Measurements from ENCODE around the gene ABCC4.

DNA sequence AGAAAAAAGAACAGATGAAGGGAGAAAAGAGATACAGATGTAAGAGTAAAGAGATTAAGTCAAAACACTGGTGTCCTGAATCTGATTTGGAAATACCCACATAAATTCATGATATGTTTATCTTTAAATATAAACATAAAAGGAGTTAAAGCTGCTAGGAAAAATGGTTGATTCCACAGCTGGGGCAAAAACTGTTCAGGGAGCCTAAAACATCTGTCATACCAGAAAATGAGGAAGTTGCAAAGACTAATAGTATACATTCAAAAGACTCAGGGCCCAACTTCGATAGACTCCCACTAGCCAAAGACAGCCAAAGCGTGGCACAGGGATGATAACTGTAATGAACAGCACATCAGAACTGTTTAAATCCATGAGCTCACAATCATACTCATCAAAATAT is 62.0 kb downstream of the ABCC4 start:
- no peak for TF ChIP-seq POLR2AphosphoS5 (IDR thresholded peaks at IDR 0.05)
- TF ChIP-seq, protein P1, sequence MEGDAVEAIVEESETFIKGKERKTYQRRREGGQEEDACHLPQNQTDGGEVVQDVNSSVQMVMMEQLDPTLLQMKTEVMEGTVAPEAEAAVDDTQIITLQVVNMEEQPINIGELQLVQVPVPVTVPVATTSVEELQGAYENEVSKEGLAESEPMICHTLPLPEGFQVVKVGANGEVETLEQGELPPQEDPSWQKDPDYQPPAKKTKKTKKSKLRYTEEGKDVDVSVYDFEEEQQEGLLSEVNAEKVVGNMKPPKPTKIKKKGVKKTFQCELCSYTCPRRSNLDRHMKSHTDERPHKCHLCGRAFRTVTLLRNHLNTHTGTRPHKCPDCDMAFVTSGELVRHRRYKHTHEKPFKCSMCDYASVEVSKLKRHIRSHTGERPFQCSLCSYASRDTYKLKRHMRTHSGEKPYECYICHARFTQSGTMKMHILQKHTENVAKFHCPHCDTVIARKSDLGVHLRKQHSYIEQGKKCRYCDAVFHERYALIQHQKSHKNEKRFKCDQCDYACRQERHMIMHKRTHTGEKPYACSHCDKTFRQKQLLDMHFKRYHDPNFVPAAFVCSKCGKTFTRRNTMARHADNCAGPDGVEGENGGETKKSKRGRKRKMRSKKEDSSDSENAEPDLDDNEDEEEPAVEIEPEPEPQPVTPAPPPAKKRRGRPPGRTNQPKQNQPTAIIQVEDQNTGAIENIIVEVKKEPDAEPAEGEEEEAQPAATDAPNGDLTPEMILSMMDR (IDR thresholded peaks at IDR 0.05), result no peak

All from transverse colon (tissue), 4 donors.